Adrenal gland (tissue), 5 donors: ENCODE measurements around the gene CFAP53.

Experiments
- POLR2A ChIP-seq, 2 donors: fragments of 450-650 bp; IDR thresholded peaks; one replicate each; pipeline ENCODE4 v1.6.1; 2017; ENCODE audit warnings: antibody characterized with exemption in 2 of 2, mild to moderate bottlenecking in 2 of 2, moderate library complexity in 1 of 2
- TF ChIP-seq, protein P1 (sequence below), 6 experiments: fragments of 450-650 bp in 4 of 6; fragments of 200-600 bp in 2 of 6; sonication (generic) in 1 of 6; IDR thresholded peaks; 1 replicate in 5 of 6; 2 replicates in 1 of 6; pipeline versions ENCODE4 v1.5.1 to v1.8.0; 2016 to 2021; ENCODE audit warnings: antibody characterized with exemption in 6 of 6, mild to moderate bottlenecking in 2 of 6, moderate library complexity in 1 of 6
- donor health status: DM: no; HTN: no; CAD: no.

DNA sequence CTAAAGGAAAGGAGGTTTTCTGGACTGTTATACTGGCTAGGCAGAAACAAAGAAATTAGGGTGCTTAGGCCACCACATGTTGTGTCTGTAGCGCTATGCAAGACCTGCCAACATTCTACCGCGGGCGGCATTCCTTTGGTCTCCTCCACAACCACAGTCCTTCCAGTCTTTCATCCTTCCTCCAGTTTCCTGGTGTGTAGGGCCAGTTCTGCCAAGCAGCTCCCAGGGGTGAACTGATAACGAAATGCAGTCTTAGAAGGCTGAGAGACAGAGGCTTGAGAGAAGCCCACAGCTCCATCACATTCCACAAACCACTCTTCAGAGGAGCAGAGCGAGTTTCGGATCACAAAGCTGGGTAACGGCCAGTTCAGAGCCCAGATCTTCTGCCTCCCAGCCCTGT, 40.6 kb upstream of the CFAP53 start:
- TF ChIP-seq, protein P1, sequence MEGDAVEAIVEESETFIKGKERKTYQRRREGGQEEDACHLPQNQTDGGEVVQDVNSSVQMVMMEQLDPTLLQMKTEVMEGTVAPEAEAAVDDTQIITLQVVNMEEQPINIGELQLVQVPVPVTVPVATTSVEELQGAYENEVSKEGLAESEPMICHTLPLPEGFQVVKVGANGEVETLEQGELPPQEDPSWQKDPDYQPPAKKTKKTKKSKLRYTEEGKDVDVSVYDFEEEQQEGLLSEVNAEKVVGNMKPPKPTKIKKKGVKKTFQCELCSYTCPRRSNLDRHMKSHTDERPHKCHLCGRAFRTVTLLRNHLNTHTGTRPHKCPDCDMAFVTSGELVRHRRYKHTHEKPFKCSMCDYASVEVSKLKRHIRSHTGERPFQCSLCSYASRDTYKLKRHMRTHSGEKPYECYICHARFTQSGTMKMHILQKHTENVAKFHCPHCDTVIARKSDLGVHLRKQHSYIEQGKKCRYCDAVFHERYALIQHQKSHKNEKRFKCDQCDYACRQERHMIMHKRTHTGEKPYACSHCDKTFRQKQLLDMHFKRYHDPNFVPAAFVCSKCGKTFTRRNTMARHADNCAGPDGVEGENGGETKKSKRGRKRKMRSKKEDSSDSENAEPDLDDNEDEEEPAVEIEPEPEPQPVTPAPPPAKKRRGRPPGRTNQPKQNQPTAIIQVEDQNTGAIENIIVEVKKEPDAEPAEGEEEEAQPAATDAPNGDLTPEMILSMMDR (IDR thresholded peaks at IDR 0.05): no peak
- no peak for TF ChIP-seq POLR2A (IDR thresholded peaks at IDR 0.05)
